Endothelial cell of umbilical vein (primary cell): Measurements from ENCODE around the gene VPREB1. TPM values are rescaled to one million over a fixed set of nuclear protein-coding genes. Genes with fewer than 3 reads are reported as not detected.

Experiments
- BruUV-seq: library from RNA; stranded (reverse); fragments of 400-500 nt; replicated peaks from 2 replicates; lab custom pipeline; 2021; lab: Mats Ljungman, UMichigan
- CTCF ChIA-PET: fragments of 300-600, 350-600 bp; sonication (Branson Sonifier 250); formaldehyde crosslinking; loops from one replicate; lab custom pipeline; 2021; ENCODE audit warnings: antibody characterized with exemption, inconsistent platforms; lab: Charles Lee
- POLR2A ChIA-PET: fragments of 300-600, 350-600 bp; sonication (Branson Sonifier 250); formaldehyde crosslinking; loops from one replicate; lab custom pipeline; 2021; ENCODE audit warnings: antibody characterized with exemption, inconsistent platforms; lab: Charles Lee
- DNase-seq: peaks from one replicate; pipeline ENCODE4 v3.0.0-alpha.2; 2011; ENCODE audit warnings: low read depth, low spot score
- FAIRE-seq: peaks from 2 replicates; lab custom pipeline; 2011; peaks lifted over from hg19 to GRCh38; lab: Jason Lieb, UNC
- H2AFZ ChIP-seq: 2 replicates; pipeline ENCODE4 v1.6.0; 2012; ENCODE audit warnings: low read depth, low read length, control low read depth, inconsistent platforms
- H3K27ac ChIP-seq: 2 replicates; pipeline ENCODE4 v1.5.1; 2011; ENCODE audit warnings: low read depth, mild to moderate bottlenecking, control low read depth, low read length, moderate library complexity; ENCODE audit not compliant: insufficient read depth
- H3K27me3 ChIP-seq, 2 experiments: 2 replicates each; pipeline versions ENCODE4 v1.6.0 to v1.6.1; 2011; ENCODE audit warnings: low read length in 2 of 2, mixed read lengths in 1 of 2; ENCODE audit not compliant: control insufficient read depth in 2 of 2, insufficient read depth in 2 of 2
- H3K36me3 ChIP-seq, 2 experiments: 2 replicates in 1 of 2; 3 replicates in 1 of 2; pipeline ENCODE4 v1.5.1; 2011; ENCODE audit warnings: low read length in 2 of 2, mild to moderate bottlenecking in 1 of 2, moderate library complexity in 1 of 2; ENCODE audit not compliant: control insufficient read depth in 2 of 2, insufficient read depth in 2 of 2; ENCODE audit errors: extremely low read depth in 1 of 2
- H3K4me1 ChIP-seq: 3 replicates; pipeline ENCODE4 v1.5.1; 2011; ENCODE audit warnings: mild to moderate bottlenecking, low read length; ENCODE audit not compliant: control insufficient read depth, insufficient read depth; ENCODE audit errors: extremely low read depth
- H3K4me2 ChIP-seq: 2 replicates; pipeline ENCODE4 v1.6.1; 2011; ENCODE audit warnings: low read length, control low read depth, mixed read lengths; ENCODE audit not compliant: insufficient read depth
- H3K4me3 ChIP-seq, 3 experiments: fragments of 200-600 bp in 1 of 3; sonication (generic), shearing (Covaris generic) in 1 of 3; replicated peaks in 1 of 3; 2 replicates each; pipeline ENCODE4 v1.5.1; 2011 to 2016; ENCODE audit warnings: control low read depth in 3 of 3, low read length in 3 of 3, mild to moderate bottlenecking in 2 of 3, inconsistent platforms in 1 of 3, low read depth in 1 of 3, moderate library complexity in 1 of 3; ENCODE audit not compliant: insufficient read depth in 1 of 3
- H3K79me2 ChIP-seq: 2 replicates; pipeline ENCODE4 v1.6.0; 2012; ENCODE audit warnings: low read length, inconsistent platforms; ENCODE audit not compliant: control insufficient read depth, insufficient read depth
- H3K9ac ChIP-seq: replicated peaks from 2 replicates; pipeline ENCODE3; 2011; ENCODE audit warnings: low read length, control low read depth; ENCODE audit not compliant: insufficient read depth; ENCODE audit errors: extremely low read depth
- H3K9me1 ChIP-seq: replicated peaks from 3 replicates; pipeline ENCODE4 v1.6.0; 2011; ENCODE audit warnings: mild to moderate bottlenecking, low read length; ENCODE audit not compliant: control insufficient read depth, insufficient read depth; ENCODE audit errors: extremely low read depth
- H3K9me3 ChIP-seq: replicated peaks from 2 replicates; pipeline ENCODE4 v1.5.1; 2012; ENCODE audit warnings: low read length, inconsistent platforms; ENCODE audit not compliant: control insufficient read depth, insufficient read depth
- H4K20me1 ChIP-seq: replicated peaks from 2 replicates; pipeline ENCODE3; 2011; ENCODE audit warnings: mild to moderate bottlenecking, low read length; ENCODE audit not compliant: control insufficient read depth, insufficient read depth; ENCODE audit errors: extremely low read depth
- CTCF ChIP-seq, 2 donors: IDR thresholded peaks; 1 replicate in 1 of 2; 2 replicates in 1 of 2; pipeline ENCODE4 v1.5.1; 2011; ENCODE audit warnings: low read length in 2 of 2, mild to moderate bottlenecking in 2 of 2, moderate library complexity in 2 of 2, control low read depth in 1 of 2, inconsistent platforms in 1 of 2, low read depth in 1 of 2; ENCODE audit not compliant: insufficient read depth in 1 of 2; ENCODE audit errors: extremely low read depth in 1 of 2
- EZH2 ChIP-seq: IDR thresholded peaks from 2 replicates; pipeline ENCODE4 v1.6.1; 2012; ENCODE audit warnings: borderline replicate concordance, low read depth, mild to moderate bottlenecking, moderate library complexity, low read length, inconsistent platforms; ENCODE audit not compliant: severe bottlenecking
- FOS ChIP-seq: IDR thresholded peaks from 2 replicates; pipeline ENCODE4 v1.6.1; 2011; ENCODE audit warnings: mild to moderate bottlenecking, low read length, moderate library complexity, borderline replicate concordance; ENCODE audit not compliant: insufficient read depth
- GATA2 ChIP-seq: IDR thresholded peaks from 2 replicates; pipeline ENCODE4 v1.7.0; 2011; ENCODE audit warnings: low read depth, mild to moderate bottlenecking, moderate library complexity, mixed read lengths, low read length; ENCODE audit not compliant: insufficient read length, insufficient read depth
- JUN ChIP-seq: IDR thresholded peaks from 2 replicates; pipeline ENCODE4 v1.6.1; 2011; ENCODE audit warnings: borderline replicate concordance, low read depth; ENCODE audit not compliant: insufficient read length, insufficient read depth
- MAX ChIP-seq: IDR thresholded peaks from 2 replicates; pipeline ENCODE4 v1.6.1; 2011; ENCODE audit not compliant: insufficient read depth, insufficient read length
- MYC ChIP-seq: IDR thresholded peaks from one replicate; pipeline ENCODE4 v1.6.1; 2011; ENCODE audit warnings: mild to moderate bottlenecking, low read depth, low read length
- POLR2A ChIP-seq: IDR thresholded peaks from 2 replicates; pipeline ENCODE4 v1.6.1; 2012; ENCODE audit warnings: low read depth, mild to moderate bottlenecking, control low read depth, low read length
- POLR2AphosphoS5 ChIP-seq: IDR thresholded peaks from 2 replicates; pipeline ENCODE4 v1.6.1; 2012; ENCODE audit warnings: low read depth, mild to moderate bottlenecking, control low read depth, low read length, moderate library complexity; ENCODE audit not compliant: insufficient read depth
- dilution Hi-C: fragments of 300-500 bp; cut with MboI; formaldehyde crosslinking; loops from one replicate; pipeline ENCODE4 v1.15.0; 2019; ENCODE audit warnings: low sequenced_read_pairs; ENCODE audit not compliant: extremely low pct_ligation_motif_present
- intact Hi-C: fragments of 100-400 bp; cut with micrococcal nuclease; formaldehyde crosslinking; loops from one replicate; pipeline ENCODE4 v1.10.0; 2022
- polyA plus RNA-seq, 4 experiments: library from polyadenylated mRNA; depleted of rRNA in 3 of 4; stranded (reverse) in 3 of 4; unstranded in 1 of 4; fragments of >200 nt; gene quantifications; 2 replicates each; pipeline versions ENCODE4 v1.2.1 to v1.2.3, GENCODE V29; 2011 to 2012; ENCODE audit warnings: missing spikeins in 1 of 4
- total RNA-seq: library from RNA; stranded (reverse); gene quantifications from 2 replicates; pipeline ENCODE4 v1.2.3, GENCODE V29; 2021

VPREB1 gene
- total and polyA plus RNA-seq, 2 donors (not counting 3 experiments of a cell fraction or from before 2014, with no cell fraction given), result not detected

GRCh38 chr22:22215659-22216449, 28.7 kb upstream of the VPREB1 start:
- no peak for FAIRE-seq
- ChIA-PET CTCF (interaction anchor here (0.6 to 1.9 kb wide), 6 partner anchors 8 to 127 kb away, joined by 3 to 7 read pairs (median 4); no protein-coding TSS in a partner anchor), POLR2A (no interaction called here)

More at GRCh38 chr22:22215659-22216449, 28.7 kb upstream of the VPREB1 start:
- no peak overlapping the region for H3K4me3 ChIP-seq
- H3K9ac ChIP-seq, result no peak overlapping the region
- BruUV-seq, result no TSS peak
- no peak overlapping the region for H2AFZ ChIP-seq
- dilution Hi-C loops (no loop called here), intact Hi-C loops (no loop called here)
- H3K4me2 ChIP-seq, result no peak overlapping the region
- no peaks in the 10 kb centered on the region for H3K9me1 ChIP-seq
- DNase-seq, result no peak
- no peaks in the 10 kb centered on the region for H4K20me1 ChIP-seq
- H3K9me3 ChIP-seq, result no peaks in the 10 kb centered on the region
- no peaks in the 10 kb centered on the region for H3K4me1 ChIP-seq
- TF ChIP-seq POLR2AphosphoS5 (no peak), GATA2 (no peak), EZH2 (no peak), CTCF (IDR thresholded peaks at IDR 0.05; ENCODE audit: extremely low read depth in 1 of 2, insufficient read depth in 1 of 2, low read depth in 1 of 2, low read length in 2 of 2) (no peak), JUN (no peak), POLR2A (no peak), MYC (no peak), MAX (no peak), FOS (no peak)
- H3K27me3 ChIP-seq, result peaks cover 7 to 12% of the 10 kb centered on the region in 2 experiments
- H3K27ac ChIP-seq, result no peak overlapping the region
- H3K79me2 ChIP-seq, result no peaks in the 10 kb centered on the region
- no peaks in the 10 kb centered on the region for H3K36me3 ChIP-seq
